ENCODE data around the gene YBX1.

DNA sequence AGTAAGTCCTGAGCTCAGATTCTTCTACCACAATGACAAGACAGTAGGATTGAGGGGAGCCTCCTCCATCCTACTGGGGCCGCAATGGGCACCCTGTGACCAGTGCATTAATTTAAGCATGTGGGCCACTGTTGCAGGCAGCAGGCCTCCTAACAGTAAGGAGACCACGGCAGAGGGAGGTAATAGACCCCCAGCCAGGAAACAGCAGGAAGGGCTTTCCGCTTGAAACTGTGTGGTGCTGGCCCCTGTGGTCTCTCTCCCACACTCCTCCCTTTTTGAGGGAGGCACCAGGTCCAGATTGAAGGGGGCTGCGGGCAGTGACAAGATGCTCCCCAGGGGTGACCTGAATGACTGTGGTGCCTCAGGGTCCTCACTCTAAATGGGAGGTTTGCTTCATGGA, 59.5 kb downstream of the YBX1 start:
- TF ChIP-seq, protein P1, sequence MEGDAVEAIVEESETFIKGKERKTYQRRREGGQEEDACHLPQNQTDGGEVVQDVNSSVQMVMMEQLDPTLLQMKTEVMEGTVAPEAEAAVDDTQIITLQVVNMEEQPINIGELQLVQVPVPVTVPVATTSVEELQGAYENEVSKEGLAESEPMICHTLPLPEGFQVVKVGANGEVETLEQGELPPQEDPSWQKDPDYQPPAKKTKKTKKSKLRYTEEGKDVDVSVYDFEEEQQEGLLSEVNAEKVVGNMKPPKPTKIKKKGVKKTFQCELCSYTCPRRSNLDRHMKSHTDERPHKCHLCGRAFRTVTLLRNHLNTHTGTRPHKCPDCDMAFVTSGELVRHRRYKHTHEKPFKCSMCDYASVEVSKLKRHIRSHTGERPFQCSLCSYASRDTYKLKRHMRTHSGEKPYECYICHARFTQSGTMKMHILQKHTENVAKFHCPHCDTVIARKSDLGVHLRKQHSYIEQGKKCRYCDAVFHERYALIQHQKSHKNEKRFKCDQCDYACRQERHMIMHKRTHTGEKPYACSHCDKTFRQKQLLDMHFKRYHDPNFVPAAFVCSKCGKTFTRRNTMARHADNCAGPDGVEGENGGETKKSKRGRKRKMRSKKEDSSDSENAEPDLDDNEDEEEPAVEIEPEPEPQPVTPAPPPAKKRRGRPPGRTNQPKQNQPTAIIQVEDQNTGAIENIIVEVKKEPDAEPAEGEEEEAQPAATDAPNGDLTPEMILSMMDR (IDR thresholded peaks at IDR 0.05): no peak
- no peak for TF ChIP-seq POLR2A (IDR thresholded peaks at IDR 0.05)
